HL-60 (cell line): ENCODE data around the gene SIRPB1.

Source experiments
- CTCF ChIP-seq: IDR thresholded peaks from one replicate; pipeline ENCODE4 v1.5.1; 2011; ENCODE audit warnings: low read length, control low read depth, inconsistent platforms; ENCODE audit not compliant: insufficient read depth
- POLR2AphosphoS5 ChIP-seq: IDR thresholded peaks from 2 replicates; pipeline ENCODE4 v1.6.1; 2012; ENCODE audit warnings: low read depth
- REST ChIP-seq: IDR thresholded peaks from 2 replicates; pipeline ENCODE4 v1.6.1; 2012; ENCODE audit warnings: low read depth; ENCODE audit not compliant: insufficient replicate concordance

GRCh38 chr20:1616858-1617434, 2.9 kb downstream of the SIRPB1 start:
- TF ChIP-seq CTCF, result no peak
- TF ChIP-seq POLR2AphosphoS5, result no peak
- no peak for TF ChIP-seq REST
